Hippocampal formation (tissue), 2 donors: Measurements from ENCODE around the gene KLHL33.
"Not testable (repeated sequence)": the region's sequence is repeated elsewhere in the genome, so short reads cannot be mapped to it uniquely, and the experiment has no call there.

Source experiments
- DNase-seq, 2 donors: peaks; one replicate each; lab custom pipeline; 2025; lab: John Stamatoyannopoulos, UW

The KLHL33 gene

GRCh38 chr14:20454516-20455354 lies 18.8 kb upstream of the KLHL33 start, which contains the start of the genes APEX1 and OSGEP:
TSS of gene APEX1 (plus strand) at chr14:20455226. CDS start at chr14:20455646, 420 bp downstream.
TSS of gene OSGEP (minus strand) at chr14:20454812. CDS start at chr14:20454683, 129 bp downstream.
- DNase-seq = peak; percentile 97 to 98

GRCh38 chr14:20452831-20453230 lies 16.9 kb upstream of the KLHL33 start:
- not testable (repeated sequence) for DNase-seq

GRCh38 chr14:20446889-20447288 lies 10.9 kb upstream of the KLHL33 start:
- no peak for DNase-seq

- DNase-seq = not testable (repeated sequence)
Measured at GRCh38 chr14:20443650-20444049, 7.7 kb upstream of the KLHL33 start.

GRCh38 chr14:20441461-20441860 lies 5.5 kb upstream of the KLHL33 start:
- DNase-seq = no peak

GRCh38 chr14:20440882-20441281 lies 4.9 kb upstream of the KLHL33 start:
- no peak for DNase-seq

GRCh38 chr14:20440465-20440864 lies 4.5 kb upstream of the KLHL33 start:
- no peak for DNase-seq

- DNase-seq = no peak
Measured at GRCh38 chr14:20438664-20439063, 2.7 kb upstream of the KLHL33 start.

- no peak for DNase-seq
Measured at GRCh38 chr14:20436363-20436755, 393 bp upstream of the KLHL33 start.

GRCh38 chr14:20434701-20435581 lies 1.0 kb downstream of the KLHL33 start:
- peak; percentile 63 to 81 for DNase-seq

- DNase-seq = peak; percentile 20 to 21
Measured at GRCh38 chr14:20429801-20430669, 5.9 kb downstream of the KLHL33 start.

- DNase-seq = no peak
Measured at GRCh38 chr14:20428802-20429201, 7.2 kb downstream of the KLHL33 start.

GRCh38 chr14:20428010-20428365 lies 8.0 kb downstream of the KLHL33 start:
- DNase-seq = no peak

GRCh38 chr14:20427231-20428009 lies 8.5 kb downstream of the KLHL33 start:
- DNase-seq = peak in 1 of 2 donors; percentile 11

- no peak for DNase-seq
Measured at GRCh38 chr14:20424851-20425250, 11.1 kb downstream of the KLHL33 start.

GRCh38 chr14:20422886-20423285 lies 13.1 kb downstream of the KLHL33 start:
- DNase-seq = no peak

GRCh38 chr14:20421267-20421666 lies 14.7 kb downstream of the KLHL33 start:
- no peak for DNase-seq

- no peak for DNase-seq
Measured at GRCh38 chr14:20419419-20419818, 16.5 kb downstream of the KLHL33 start.

- DNase-seq = no peak
Measured at GRCh38 chr14:20418501-20418909, 17.5 kb downstream of the KLHL33 start.

- no peak for DNase-seq
Measured at GRCh38 chr14:20417250-20418186, 18.4 kb downstream of the KLHL33 start.
